Prostate gland (tissue), 2 donors: ENCODE results near the gene TNFAIP2.
A peak's percentile ranks its signal among the peaks of the same experiment; 100 is the strongest.

ENCODE experiments used
- POLR2A ChIP-seq: fragments of 450-650 bp; IDR thresholded peaks from one replicate; pipeline ENCODE4 v1.6.1; 2016; ENCODE audit warnings: antibody characterized with exemption, mild to moderate bottlenecking
- POLR2AphosphoS5 ChIP-seq: sonication (generic); formaldehyde crosslinking; IDR thresholded peaks from one replicate; pipeline ENCODE4 v1.6.1; 2017; ENCODE audit warnings: antibody characterized with exemption
- TF ChIP-seq, protein P1 (sequence below), 4 experiments: fragments of 200-600 bp in 2 of 4; fragments of 450-650 bp in 2 of 4; sonication (generic) in 2 of 4; IDR thresholded peaks; 1 replicate in 3 of 4; 2 replicates in 1 of 4; pipeline ENCODE4 v1.5.1; 2016 to 2019; ENCODE audit warnings: antibody characterized with exemption in 4 of 4, mild to moderate bottlenecking in 2 of 4, moderate library complexity in 2 of 4

DNA sequence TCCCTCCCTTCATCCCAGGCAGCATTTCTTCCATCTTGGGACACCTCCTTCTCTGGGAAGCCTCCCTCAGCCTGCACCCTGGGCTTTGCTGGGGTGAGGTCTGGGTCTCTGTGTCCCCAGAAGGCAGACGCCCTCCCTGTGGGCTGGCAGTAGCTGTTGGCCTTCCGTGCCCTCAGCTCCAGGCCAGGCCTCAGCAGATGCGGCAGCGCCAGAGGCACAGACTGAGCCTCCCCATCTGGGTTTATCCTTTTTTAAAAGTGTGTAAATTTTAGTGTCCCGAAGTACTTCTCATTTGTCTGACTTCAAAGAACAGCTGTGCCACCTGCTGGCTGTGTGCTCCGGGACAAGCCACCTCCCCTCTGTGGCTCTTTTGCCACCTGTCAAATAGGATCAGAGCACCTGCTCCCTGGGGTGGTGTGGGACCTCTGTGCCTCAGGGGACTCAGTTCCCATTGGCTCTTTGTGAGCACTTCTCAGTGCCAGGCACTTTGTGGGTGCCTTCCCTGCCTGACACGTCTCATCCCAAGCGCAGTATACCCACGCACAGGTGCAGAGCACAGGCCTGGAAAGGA, 17.6 kb upstream of the TNFAIP2 start:
- TF ChIP-seq, protein P1, sequence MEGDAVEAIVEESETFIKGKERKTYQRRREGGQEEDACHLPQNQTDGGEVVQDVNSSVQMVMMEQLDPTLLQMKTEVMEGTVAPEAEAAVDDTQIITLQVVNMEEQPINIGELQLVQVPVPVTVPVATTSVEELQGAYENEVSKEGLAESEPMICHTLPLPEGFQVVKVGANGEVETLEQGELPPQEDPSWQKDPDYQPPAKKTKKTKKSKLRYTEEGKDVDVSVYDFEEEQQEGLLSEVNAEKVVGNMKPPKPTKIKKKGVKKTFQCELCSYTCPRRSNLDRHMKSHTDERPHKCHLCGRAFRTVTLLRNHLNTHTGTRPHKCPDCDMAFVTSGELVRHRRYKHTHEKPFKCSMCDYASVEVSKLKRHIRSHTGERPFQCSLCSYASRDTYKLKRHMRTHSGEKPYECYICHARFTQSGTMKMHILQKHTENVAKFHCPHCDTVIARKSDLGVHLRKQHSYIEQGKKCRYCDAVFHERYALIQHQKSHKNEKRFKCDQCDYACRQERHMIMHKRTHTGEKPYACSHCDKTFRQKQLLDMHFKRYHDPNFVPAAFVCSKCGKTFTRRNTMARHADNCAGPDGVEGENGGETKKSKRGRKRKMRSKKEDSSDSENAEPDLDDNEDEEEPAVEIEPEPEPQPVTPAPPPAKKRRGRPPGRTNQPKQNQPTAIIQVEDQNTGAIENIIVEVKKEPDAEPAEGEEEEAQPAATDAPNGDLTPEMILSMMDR (IDR thresholded peaks at IDR 0.05) = peak in 2 of 4 experiments; percentile 15 to 33
- TF ChIP-seq POLR2A (no peak), POLR2AphosphoS5 (no peak)
